Mesothelial cell of epicardium (in vitro differentiated cells): ENCODE measurements around the gene AANAT. TPM values are rescaled to one million over a fixed set of nuclear protein-coding genes. Genes with fewer than 3 reads are reported as not detected.

Experiments
- DNase-seq, 2 experiments: peaks; one replicate each; pipeline ENCODE4 v3.0.0; 2021; ENCODE audit warnings: low spot score in 2 of 2; ENCODE audit not compliant: unreplicated experiment in 2 of 2
- H3K27ac Mint-ChIP-seq: 2 replicates; pipeline ENCODE4 v1.8.0; 2021; ENCODE audit warnings: mixed read lengths
- H3K27me3 Mint-ChIP-seq: 2 replicates; pipeline ENCODE4 v1.8.0; 2021; ENCODE audit warnings: low read depth, mixed read lengths
- H3K36me3 Mint-ChIP-seq: 2 replicates; pipeline ENCODE4 v1.8.0; 2021; ENCODE audit warnings: mixed read lengths
- H3K4me1 Mint-ChIP-seq: 2 replicates; pipeline ENCODE4 v1.8.0; 2021; ENCODE audit warnings: mixed read lengths
- H3K4me3 Mint-ChIP-seq: 2 replicates; pipeline ENCODE4 v1.8.0; 2021; ENCODE audit warnings: mild to moderate bottlenecking, moderate library complexity, mixed read lengths
- H3K9me3 Mint-ChIP-seq: 2 replicates; pipeline ENCODE4 v1.8.0; 2021; ENCODE audit warnings: mixed read lengths
- CTCF ChIP-seq: fragments of 200-600 bp; sonication (generic); IDR thresholded peaks from one replicate; pipeline ENCODE4 v1.5.0; 2021; ENCODE audit warnings: antibody characterized with exemption; ENCODE audit not compliant: unreplicated experiment
- total RNA-seq: library from RNA; stranded (reverse); gene quantifications from 3 replicates; pipeline ENCODE4 v1.2.1, GENCODE V29; 2021

AANAT gene
- total RNA-seq, 1 donor from 2014 or later: 0.22 TPM

GRCh38 chr17:76487451-76488192 lies 20.2 kb downstream of the AANAT start:
- peaks cover 1% of the 10 kb centered on the region for H3K36me3 Mint-ChIP-seq
- H3K4me3 Mint-ChIP-seq: no peak overlapping the region
- H3K4me1 Mint-ChIP-seq: peaks cover 9% of the 10 kb centered on the region
- no peaks in the 10 kb centered on the region for H3K9me3 Mint-ChIP-seq
- DNase-seq: no peak
- no peaks in the 10 kb centered on the region for H3K27me3 Mint-ChIP-seq
- TF ChIP-seq CTCF: no peak
- no peak overlapping the region for H3K27ac Mint-ChIP-seq

- peaks cover 16% of the 10 kb centered on the region for H3K4me1 Mint-ChIP-seq
- no peaks in the 10 kb centered on the region for H3K9me3 Mint-ChIP-seq
- peaks cover 3% of the 10 kb centered on the region for H3K27me3 Mint-ChIP-seq
- DNase-seq: no peak
- TF ChIP-seq CTCF: no peak
- H3K27ac Mint-ChIP-seq: no peak overlapping the region
- no peak overlapping the region for H3K4me3 Mint-ChIP-seq
- H3K36me3 Mint-ChIP-seq: peaks cover 1% of the 10 kb centered on the region
Observed at GRCh38 chr17:76490112-76490710, 22.8 kb downstream of the AANAT start.

GRCh38 chr17:76491271-76492122 lies 24.1 kb downstream of the AANAT start:
- DNase-seq: no peak
- Mint-ChIP-seq H3K9me3 (no peaks in the 10 kb centered on the region), H3K36me3 (peaks cover 1% of the 10 kb centered on the region), H3K27ac (no peak overlapping the region), H3K27me3 (peaks cover 3% of the 10 kb centered on the region), H3K4me1 (peaks cover 16% of the 10 kb centered on the region), H3K4me3 (no peak overlapping the region)
- TF ChIP-seq CTCF: no peak

GRCh38 chr17:76492123-76492988 lies 25.0 kb downstream of the AANAT start:
- H3K27me3 Mint-ChIP-seq: peaks cover 3% of the 10 kb centered on the region
- H3K36me3 Mint-ChIP-seq: peaks cover 1% of the 10 kb centered on the region
- peaks cover 16% of the 10 kb centered on the region for H3K4me1 Mint-ChIP-seq
- no peak for DNase-seq
- no peak for TF ChIP-seq CTCF
- no peak overlapping the region for H3K27ac Mint-ChIP-seq
- no peak overlapping the region for H3K4me3 Mint-ChIP-seq
- H3K9me3 Mint-ChIP-seq: no peaks in the 10 kb centered on the region

GRCh38 chr17:76492989-76493501 lies 25.6 kb downstream of the AANAT start:
- DNase-seq: no peak
- Mint-ChIP-seq H3K27me3 (peaks cover 3% of the 10 kb centered on the region), H3K4me3 (no peak overlapping the region), H3K27ac (peak overlapping the region; percentile 30), H3K9me3 (no peaks in the 10 kb centered on the region), H3K36me3 (no peaks in the 10 kb centered on the region), H3K4me1 (peaks cover 20% of the 10 kb centered on the region)
- no peak for TF ChIP-seq CTCF
